ENCODE results near the gene LRMDA.

LRMDA gene

DNA sequence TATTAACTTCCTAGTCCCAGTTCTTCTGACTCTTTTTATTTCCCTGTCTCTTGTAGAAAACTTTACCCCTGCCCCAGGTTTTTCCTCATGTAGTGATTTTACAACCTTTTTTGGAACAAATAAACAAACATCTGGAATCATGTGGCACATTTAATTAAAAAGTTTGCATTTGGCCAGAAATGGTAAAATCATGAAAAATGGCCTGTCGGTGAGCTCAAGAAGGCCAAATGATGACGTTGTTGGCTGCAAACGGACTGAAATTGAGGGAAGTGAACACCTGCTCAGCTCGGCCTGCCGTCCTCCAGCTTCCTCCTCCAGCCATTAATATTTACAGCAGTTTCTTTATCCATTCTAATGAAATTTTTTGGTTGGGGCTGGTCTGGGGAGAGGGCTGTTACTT, 902.8 kb downstream of the LRMDA start:
- no peak for DNase-seq

DNA sequence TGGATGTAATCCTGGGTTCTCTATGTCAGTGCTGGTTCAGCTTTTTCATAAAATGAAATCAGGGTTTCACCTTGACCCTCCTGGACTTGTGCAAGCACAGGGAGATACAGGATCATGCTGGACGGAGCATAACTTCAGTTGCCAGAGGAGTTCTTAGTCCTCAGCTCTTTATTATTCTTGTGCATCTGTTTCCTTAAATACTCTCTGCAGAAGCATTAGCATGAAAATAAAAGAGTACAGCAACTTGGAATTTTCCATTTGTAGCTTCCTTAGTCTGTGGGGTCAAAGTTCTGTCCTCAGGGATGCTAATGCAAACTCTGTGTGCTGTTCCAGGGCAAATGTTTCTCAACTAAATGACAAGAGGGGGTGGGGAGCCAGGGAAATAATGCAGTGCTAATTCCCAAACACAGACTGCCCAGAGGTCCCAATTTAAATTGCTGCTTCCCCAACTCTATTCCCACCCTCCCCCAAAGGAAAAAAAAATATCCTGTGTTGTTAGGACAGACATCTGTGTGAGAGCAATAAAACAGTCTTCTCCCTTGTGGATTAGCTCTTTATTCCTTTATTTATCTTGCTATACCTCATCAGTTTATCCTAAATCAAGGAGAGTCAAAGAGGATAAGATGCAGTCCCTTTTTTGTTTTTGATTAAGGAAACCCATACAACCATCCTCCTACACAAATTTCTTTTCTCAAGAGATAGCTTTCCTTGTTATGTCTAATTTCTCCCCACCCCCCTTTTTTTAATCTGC, 905.0 kb downstream of the LRMDA start:
- DNase-seq = peak; percentile 7

DNA sequence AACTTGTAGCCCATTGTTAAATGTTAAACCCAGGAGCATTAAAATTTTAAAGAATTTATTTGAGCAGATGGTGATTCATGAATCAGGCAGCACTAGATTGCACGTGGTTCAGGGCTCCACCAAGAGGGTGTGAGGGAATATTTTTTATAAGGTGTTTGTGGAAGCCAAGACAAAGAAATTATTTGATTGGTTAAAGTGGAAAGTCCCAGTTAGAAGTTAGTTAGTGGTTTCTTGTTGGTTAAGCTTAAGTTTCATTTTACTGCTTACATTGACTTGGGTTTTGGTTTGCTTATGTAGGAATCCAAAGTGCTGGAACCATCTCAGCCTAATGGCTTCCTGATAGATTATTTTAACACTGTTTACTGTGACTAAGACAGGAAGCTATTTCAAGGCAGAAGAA, 906.2 kb downstream of the LRMDA start:
- DNase-seq = no peak

DNA sequence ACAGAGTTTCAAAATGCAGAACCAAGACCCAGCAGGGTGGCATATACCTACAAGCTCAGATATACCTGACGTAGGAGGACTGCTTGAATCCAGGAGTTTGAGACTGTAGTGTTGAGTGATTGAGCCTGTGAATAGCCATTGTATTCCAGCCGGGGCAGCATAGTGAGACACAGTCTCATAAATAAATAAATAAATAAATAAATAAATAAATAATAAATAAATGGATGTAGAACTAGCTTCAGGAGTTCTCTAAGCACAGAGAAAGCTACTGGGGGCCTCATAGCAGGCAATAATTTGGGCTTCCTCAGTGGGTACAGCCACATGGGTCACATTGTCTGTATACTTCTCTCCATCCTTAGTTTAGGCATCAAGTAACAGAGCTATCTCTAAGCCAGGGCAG, 906.8 kb downstream of the LRMDA start:
- no peak for DNase-seq

GRCh38 chr10:76341740-76342139, 910.3 kb downstream of the LRMDA start:
- DNase-seq = peak; percentile 21

DNA sequence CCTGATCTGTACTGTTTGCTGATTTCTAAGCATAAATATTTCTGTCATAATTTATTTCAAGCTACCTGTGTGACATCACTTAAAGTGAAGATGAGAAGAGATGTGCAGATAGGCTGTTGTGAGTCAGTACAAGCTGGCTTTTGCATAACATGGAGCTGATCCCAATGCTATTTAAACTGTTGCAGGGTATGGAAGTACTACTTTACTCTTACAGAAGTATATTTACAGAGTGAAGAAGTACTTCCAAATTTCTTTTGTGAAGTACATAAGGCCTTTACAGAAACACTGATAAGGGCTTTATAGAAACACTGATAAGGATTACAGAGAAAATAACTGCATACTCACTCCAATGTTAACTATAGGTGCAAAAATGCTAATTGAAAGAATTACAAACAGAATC, 911.6 kb downstream of the LRMDA start:
- DNase-seq = no peak

- no peak for DNase-seq
Measured at GRCh38 chr10:76347832-76348231, 916.4 kb downstream of the LRMDA start.

GRCh38 chr10:76350583-76350982, 919.2 kb downstream of the LRMDA start:
- no peak for DNase-seq

- no peak for DNase-seq
Measured at GRCh38 chr10:76352300-76352699, 920.9 kb downstream of the LRMDA start.

GRCh38 chr10:76353237-76353851, 921.9 kb downstream of the LRMDA start:
- DNase-seq = no peak

DNA sequence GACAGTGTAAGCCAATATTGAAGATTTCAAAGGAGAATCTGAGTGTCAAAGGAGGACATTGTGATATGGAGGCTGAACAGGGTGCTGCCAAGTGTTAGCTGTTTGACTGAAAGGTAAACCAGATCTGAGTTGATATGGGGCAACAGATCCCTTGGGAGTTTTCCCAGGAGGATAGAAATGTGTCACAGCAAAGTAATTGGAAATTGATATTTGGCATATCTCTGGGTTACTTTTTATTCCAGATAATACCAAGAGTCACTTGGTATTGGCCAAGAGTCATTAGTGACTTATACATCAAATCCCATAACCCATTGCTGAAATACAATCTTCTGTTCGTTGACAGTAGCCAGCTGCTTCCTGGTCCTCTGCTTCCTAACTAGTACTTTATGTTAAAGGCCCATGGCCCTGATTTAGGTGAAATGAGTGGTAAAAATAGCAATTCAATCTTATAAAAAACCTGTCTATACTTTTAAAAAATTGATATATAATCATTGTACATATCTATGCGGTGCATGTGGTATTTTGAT, 922.9 kb downstream of the LRMDA start:
- no peak for DNase-seq

DNA sequence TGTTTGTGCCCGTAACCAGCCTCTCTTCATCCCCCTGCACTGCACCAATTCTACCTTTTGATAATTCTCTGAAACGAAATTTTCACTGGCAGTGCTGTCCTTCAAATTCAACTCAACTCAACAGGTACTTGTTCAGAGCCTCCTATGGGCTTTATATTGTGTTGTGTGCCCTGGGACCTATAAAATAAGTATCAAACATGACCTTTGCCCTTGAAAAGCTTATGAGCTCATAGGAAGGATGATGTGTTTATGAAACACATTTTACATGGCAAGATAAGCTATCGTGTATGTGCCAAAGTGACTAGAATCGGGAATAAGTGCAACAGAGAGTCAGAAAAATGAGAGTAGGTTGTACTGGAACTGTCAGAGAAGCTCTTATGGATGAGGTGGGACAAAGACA, 923.5 kb downstream of the LRMDA start:
- DNase-seq = no peak

GRCh38 chr10:76356557-76356956, 925.1 kb downstream of the LRMDA start:
- no peak for DNase-seq

- DNase-seq = no peak
Measured at GRCh38 chr10:76357726-76358415, 926.4 kb downstream of the LRMDA start.

DNA sequence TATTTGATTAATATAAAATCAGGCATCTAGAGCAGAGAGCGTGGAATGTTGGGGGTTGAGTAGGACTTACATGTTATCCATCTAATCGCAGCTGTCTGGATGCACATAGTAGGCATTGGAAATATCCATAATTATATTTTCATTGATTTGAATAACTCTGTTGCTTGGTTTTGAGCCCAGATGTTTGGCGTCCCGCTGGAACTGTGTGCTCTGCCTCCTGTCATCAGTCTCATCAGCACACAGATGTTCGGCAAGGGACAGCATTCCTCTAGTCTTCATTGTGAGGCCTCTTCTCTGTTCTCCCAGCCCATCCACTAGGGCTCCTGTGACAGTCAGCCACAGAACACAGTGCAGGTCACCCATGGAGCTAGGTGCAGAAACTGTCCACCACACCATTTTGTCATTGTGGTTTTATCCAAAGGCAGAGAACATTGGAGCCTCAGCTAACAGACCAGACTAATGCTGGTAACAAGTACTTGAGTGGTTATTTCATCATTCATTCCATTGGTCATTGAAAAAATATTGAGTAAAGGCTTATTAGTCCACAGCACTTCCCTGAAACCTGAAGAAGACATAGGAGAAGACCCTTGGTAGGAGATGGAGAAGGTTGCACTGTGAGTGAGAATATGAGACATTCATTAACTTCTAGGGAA, 927.4 kb downstream of the LRMDA start:
- DNase-seq = no peak

- no peak for DNase-seq
Measured at GRCh38 chr10:76375761-76376160, 944.3 kb downstream of the LRMDA start.

- DNase-seq = no peak
Measured at GRCh38 chr10:76382381-76382851, 951.0 kb downstream of the LRMDA start.

DNA sequence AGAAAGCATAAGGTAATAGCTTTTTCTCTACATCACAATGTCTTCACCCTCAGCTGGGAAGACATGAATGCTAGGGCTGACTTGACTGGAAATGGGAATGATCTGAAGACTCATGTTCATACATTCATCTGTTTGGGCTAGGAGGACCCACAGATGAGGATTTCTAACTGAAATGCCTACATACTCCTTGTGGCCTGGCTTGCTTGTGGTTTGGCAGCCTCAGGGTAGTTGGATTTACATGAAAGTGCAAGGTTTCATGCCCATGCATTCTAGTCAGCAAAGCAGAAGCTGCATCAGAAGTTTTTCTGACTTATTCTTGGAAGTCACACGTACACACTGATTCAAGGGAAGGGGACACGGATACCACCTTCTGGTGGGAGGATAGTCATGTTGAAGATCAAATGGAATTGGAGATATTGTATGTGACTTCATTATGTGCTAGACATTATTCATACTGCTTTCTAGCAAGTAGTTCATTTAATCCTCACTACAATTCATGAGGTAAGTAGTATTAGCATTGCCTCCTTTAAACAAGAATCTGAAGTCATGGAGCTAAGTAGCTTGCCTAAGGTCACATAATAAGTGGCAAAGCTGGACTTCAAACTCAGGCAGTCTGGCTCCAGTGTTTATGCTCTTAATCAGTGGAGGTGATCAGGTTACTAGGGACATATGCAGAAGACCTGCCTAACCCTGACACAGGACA, 957.0 kb downstream of the LRMDA start:
- no peak for DNase-seq

- DNase-seq = no peak
Measured at GRCh38 chr10:76393875-76394706, 962.7 kb downstream of the LRMDA start.

DNA sequence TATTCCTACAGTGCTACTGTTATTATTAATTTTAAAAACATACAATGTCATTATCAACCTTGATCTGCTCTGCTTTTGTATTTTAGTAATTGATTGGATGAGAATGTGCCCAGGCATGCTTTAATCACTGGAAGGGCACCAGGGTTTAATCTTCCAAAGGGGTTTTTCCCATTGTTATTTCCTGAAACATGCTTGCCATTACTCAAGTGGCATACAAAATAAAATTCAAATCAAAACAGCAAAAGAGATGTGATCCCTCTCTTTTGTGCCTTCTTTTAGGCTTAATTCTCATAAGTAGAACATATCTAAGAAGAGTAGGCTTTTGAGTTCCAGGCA, 963.3 kb downstream of the LRMDA start:
- no peak for DNase-seq

DNA sequence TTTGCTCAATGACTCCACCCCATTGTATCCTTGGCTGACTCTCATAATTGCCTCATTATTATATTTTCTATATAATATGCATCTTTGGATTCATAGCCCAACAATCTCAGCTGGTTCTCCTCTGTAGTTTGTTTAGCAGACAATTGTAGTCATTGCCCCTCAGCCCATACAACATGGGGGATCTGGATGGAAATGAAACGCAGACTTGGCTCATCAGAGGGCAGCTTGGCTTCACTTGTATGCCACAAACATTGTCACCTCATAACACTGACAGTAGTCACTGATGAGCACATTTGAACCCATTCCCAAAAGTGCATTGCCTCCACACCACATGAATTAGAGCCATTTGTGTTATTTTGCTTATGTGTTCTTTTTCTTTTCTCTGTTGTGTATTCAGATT, 963.8 kb downstream of the LRMDA start:
- no peak for DNase-seq

DNA sequence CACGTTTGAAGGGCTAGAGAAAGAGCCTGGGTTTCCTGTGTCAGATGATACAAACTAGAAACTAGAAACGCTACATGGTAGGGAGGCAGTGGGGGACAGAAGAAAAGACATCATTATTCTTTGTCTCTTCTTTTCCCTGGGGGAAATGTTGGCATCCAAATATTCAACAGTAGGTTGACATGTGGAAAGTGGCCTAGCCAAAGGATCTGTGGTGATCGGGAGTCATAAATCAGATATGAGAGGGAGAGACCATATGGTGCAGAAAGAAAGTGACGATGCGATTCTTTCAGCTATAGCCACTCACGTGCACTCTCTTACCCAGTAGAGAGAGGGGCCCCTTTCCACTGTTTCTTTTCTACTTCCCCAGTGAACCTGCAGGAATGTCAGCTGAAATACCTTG, 964.7 kb downstream of the LRMDA start:
- DNase-seq = peak; percentile 65
